ENCODE data around the gene NAT8L. TPM values are rescaled to one million over a fixed set of nuclear protein-coding genes. Genes with fewer than 3 reads are reported as not detected.

NAT8L gene
- polyA plus RNA-seq, 1 donor (not counting 4 experiments of a cell fraction or from before 2014, with no cell fraction given), result 0.01 TPM

- Histone ChIP-seq H3K79me2 (ENCODE audit: control insufficient read depth, insufficient read depth, low read length) (no peaks in the 10 kb centered on the region), H3K4me3 (ENCODE audit: control insufficient read depth in 2 of 3, extremely low read depth in 1 of 3, insufficient read depth in 2 of 3, low read depth in 1 of 3, low read length in 3 of 3) (no peak overlapping the region), H3K9ac (ENCODE audit: control insufficient read depth, extremely low read depth, insufficient read depth, low read length) (no peak overlapping the region), H3K36me3 (ENCODE audit: control insufficient read depth in 2 of 2, extremely low read depth in 1 of 2, insufficient read depth in 2 of 2, low read length in 2 of 2) (no peaks in the 10 kb centered on the region), H2AFZ (ENCODE audit: control insufficient read depth, low read length) (no peak overlapping the region), H3K4me1 (ENCODE audit: control insufficient read depth, extremely low read depth, insufficient read depth, low read length) (no peaks in the 10 kb centered on the region), H3K9me1 (ENCODE audit: control insufficient read depth, extremely low read depth, insufficient read depth, low read length) (no peaks in the 10 kb centered on the region), H4K20me1 (ENCODE audit: control insufficient read depth, extremely low read depth, insufficient read depth, low read length) (no peaks in the 10 kb centered on the region), H3K27ac (ENCODE audit: control insufficient read depth, insufficient read depth, low read length) (no peak overlapping the region), H3K4me2 (ENCODE audit: control insufficient read depth, extremely low read depth, insufficient read depth, low read depth, low read length) (no peak overlapping the region), H3K9me3 (ENCODE audit: control insufficient read depth, low read depth, low read length) (no peaks in the 10 kb centered on the region), H3K27me3 (ENCODE audit: control insufficient read depth, extremely low read depth, insufficient read depth, low read length) (peaks cover 28% of the 10 kb centered on the region)
- TF ChIP-seq EZH2 (IDR thresholded peaks at IDR 0.05; ENCODE audit: low read length), result no peak
- no peak for TF ChIP-seq CTCF (optimal IDR thresholded peaks at IDR 0.05 in 1 of 3, IDR thresholded peaks at IDR 0.05 in 1 of 3, conservative IDR thresholded peaks at IDR 0.05 in 1 of 3; ENCODE audit: extremely low read depth in 1 of 3, insufficient read depth in 2 of 3, low read length in 3 of 3)
- dilution Hi-C loops (cut with MboI; ENCODE audit: extremely low pct_ligation_motif_present, low sequenced_read_pairs), result no loop called here
- FAIRE-seq (no peak), DNase-seq (ENCODE audit: low read depth, low spot score) (no peak)
These were observed 7.0 kb downstream of the NAT8L start for GRCh38 chr4:2066011-2066551.

- no peaks in the 10 kb centered on the region for H3K9me3 ChIP-seq (ENCODE audit: control insufficient read depth, low read depth, low read length)
- H3K27me3 ChIP-seq (ENCODE audit: control insufficient read depth, extremely low read depth, insufficient read depth, low read length), result peaks cover 21% of the 10 kb centered on the region
- TF ChIP-seq CTCF (optimal IDR thresholded peaks at IDR 0.05 in 1 of 3, IDR thresholded peaks at IDR 0.05 in 1 of 3, conservative IDR thresholded peaks at IDR 0.05 in 1 of 3; ENCODE audit: extremely low read depth in 1 of 3, insufficient read depth in 2 of 3, low read length in 3 of 3) (no peak), EZH2 (IDR thresholded peaks at IDR 0.05; ENCODE audit: low read length) (no peak)
- H3K9me1 ChIP-seq (ENCODE audit: control insufficient read depth, extremely low read depth, insufficient read depth, low read length), result no peaks in the 10 kb centered on the region
- no peaks in the 10 kb centered on the region for H4K20me1 ChIP-seq (ENCODE audit: control insufficient read depth, extremely low read depth, insufficient read depth, low read length)
- dilution Hi-C loops (cut with MboI; ENCODE audit: extremely low pct_ligation_motif_present, low sequenced_read_pairs), result no loop called here
- no peaks in the 10 kb centered on the region for H3K79me2 ChIP-seq (ENCODE audit: control insufficient read depth, insufficient read depth, low read length)
- no peaks in the 10 kb centered on the region for H3K4me1 ChIP-seq (ENCODE audit: control insufficient read depth, extremely low read depth, insufficient read depth, low read length)
- no peak overlapping the region for H3K9ac ChIP-seq (ENCODE audit: control insufficient read depth, extremely low read depth, insufficient read depth, low read length)
- H3K4me3 ChIP-seq (ENCODE audit: control insufficient read depth in 2 of 3, extremely low read depth in 1 of 3, insufficient read depth in 2 of 3, low read depth in 1 of 3, low read length in 3 of 3), result no peak overlapping the region
- H3K36me3 ChIP-seq (ENCODE audit: control insufficient read depth in 2 of 2, extremely low read depth in 1 of 2, insufficient read depth in 2 of 2, low read length in 2 of 2), result no peaks in the 10 kb centered on the region
- FAIRE-seq, result no peak
- no peak overlapping the region for H3K27ac ChIP-seq (ENCODE audit: control insufficient read depth, insufficient read depth, low read length)
- no peak overlapping the region for H2AFZ ChIP-seq (ENCODE audit: control insufficient read depth, low read length)
- H3K4me2 ChIP-seq (ENCODE audit: control insufficient read depth, extremely low read depth, insufficient read depth, low read depth, low read length), result no peak overlapping the region
- DNase-seq (ENCODE audit: low read depth, low spot score), result no peak
These were observed 7.7 kb downstream of the NAT8L start for GRCh38 chr4:2066571-2067445.

Data from keratinocyte (primary cell).